Measurements from ENCODE around the gene AKR1B15.

DNA sequence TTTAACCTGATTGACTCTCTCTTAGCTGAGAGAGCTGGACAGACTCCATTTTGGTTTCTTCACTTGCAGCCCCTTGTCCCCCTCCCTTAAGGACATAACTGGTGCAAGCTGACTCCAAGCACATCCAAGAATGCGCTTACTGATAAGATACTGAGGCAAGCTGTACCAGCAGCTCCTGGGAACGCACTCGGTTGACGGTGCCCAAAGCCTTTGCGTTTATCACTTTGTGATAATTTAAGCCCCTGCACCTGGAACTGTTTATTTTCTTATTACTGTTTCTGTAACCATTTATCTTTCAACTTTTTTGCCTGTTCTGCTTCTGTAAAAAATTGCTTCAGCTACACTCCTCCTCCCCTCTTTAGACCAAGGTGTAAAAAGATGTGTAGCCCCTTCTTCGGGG lies 8.5 kb downstream of the AKR1B15 start:
- TF ChIP-seq, protein P1, sequence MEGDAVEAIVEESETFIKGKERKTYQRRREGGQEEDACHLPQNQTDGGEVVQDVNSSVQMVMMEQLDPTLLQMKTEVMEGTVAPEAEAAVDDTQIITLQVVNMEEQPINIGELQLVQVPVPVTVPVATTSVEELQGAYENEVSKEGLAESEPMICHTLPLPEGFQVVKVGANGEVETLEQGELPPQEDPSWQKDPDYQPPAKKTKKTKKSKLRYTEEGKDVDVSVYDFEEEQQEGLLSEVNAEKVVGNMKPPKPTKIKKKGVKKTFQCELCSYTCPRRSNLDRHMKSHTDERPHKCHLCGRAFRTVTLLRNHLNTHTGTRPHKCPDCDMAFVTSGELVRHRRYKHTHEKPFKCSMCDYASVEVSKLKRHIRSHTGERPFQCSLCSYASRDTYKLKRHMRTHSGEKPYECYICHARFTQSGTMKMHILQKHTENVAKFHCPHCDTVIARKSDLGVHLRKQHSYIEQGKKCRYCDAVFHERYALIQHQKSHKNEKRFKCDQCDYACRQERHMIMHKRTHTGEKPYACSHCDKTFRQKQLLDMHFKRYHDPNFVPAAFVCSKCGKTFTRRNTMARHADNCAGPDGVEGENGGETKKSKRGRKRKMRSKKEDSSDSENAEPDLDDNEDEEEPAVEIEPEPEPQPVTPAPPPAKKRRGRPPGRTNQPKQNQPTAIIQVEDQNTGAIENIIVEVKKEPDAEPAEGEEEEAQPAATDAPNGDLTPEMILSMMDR (IDR thresholded peaks at IDR 0.05; ENCODE audit: low read length) = no peak
- no peak for TF ChIP-seq EZH2 (IDR thresholded peaks at IDR 0.05; ENCODE audit: borderline replicate concordance, low read length)
